Measurements from ENCODE around the gene SEC14L5. TPM values are rescaled to one million over a fixed set of nuclear protein-coding genes. Genes with fewer than 3 reads are reported as not detected.

The SEC14L5 gene
- polyA plus RNA-seq, 1 donor from 2014 or later, result 0.43 TPM

- Histone ChIP-seq H3F3A (ENCODE audit: insufficient read depth, low read length, poor library complexity, severe bottlenecking) (no peaks in the 10 kb centered on the region), H3K27me3 (ENCODE audit: insufficient read depth, low read depth, low read length) (no peaks in the 10 kb centered on the region), H3K4me2 (ENCODE audit: low read length) (peak overlapping the region; percentile 59), H3K36me3 (ENCODE audit: insufficient read depth, low read length) (no peaks in the 10 kb centered on the region), H3K27ac (ENCODE audit: low read length) (no peak overlapping the region), H3K9ac (ENCODE audit: low read length) (peak overlapping the region; percentile 69), H2AFZ (ENCODE audit: low read depth, low read length) (peak overlapping the region; percentile 40), H3K4me3 (ENCODE audit: low read length) (peak overlapping the region; percentile 94), H3K9me2 (ENCODE audit: insufficient read depth, low read length) (no peaks in the 10 kb centered on the region), H3K9me3 (ENCODE audit: low read length) (no peaks in the 10 kb centered on the region), H4K20me1 (ENCODE audit: insufficient read depth) (no peaks in the 10 kb centered on the region), H3K79me2 (replicated peaks; ENCODE audit: insufficient read depth, low read length) (no peaks in the 10 kb centered on the region)
- TF ChIP-seq TAF1 (IDR thresholded peaks at IDR 0.05; ENCODE audit: low read depth) (no peak), EZH2 (IDR thresholded peaks at IDR 0.05; ENCODE audit: borderline replicate concordance, insufficient read depth, low read length, poor library complexity, severe bottlenecking) (no peak), POLR2AphosphoS5 (IDR thresholded peaks at IDR 0.05) (no peak), RAD21 (conservative IDR thresholded peaks at IDR 0.05) (no peak), CTCF (IDR thresholded peaks at IDR 0.05; ENCODE audit: poor library complexity, severe bottlenecking) (no peak), SMC3 (conservative IDR thresholded peaks at IDR 0.05; ENCODE audit: poor library complexity) (no peak), MXI1 (conservative IDR thresholded peaks at IDR 0.05; ENCODE audit: poor library complexity, severe bottlenecking) (no peak), EP300 (conservative IDR thresholded peaks at IDR 0.05; ENCODE audit: poor library complexity, severe bottlenecking) (no peak)
- TF ChIP-seq, protein P1, sequence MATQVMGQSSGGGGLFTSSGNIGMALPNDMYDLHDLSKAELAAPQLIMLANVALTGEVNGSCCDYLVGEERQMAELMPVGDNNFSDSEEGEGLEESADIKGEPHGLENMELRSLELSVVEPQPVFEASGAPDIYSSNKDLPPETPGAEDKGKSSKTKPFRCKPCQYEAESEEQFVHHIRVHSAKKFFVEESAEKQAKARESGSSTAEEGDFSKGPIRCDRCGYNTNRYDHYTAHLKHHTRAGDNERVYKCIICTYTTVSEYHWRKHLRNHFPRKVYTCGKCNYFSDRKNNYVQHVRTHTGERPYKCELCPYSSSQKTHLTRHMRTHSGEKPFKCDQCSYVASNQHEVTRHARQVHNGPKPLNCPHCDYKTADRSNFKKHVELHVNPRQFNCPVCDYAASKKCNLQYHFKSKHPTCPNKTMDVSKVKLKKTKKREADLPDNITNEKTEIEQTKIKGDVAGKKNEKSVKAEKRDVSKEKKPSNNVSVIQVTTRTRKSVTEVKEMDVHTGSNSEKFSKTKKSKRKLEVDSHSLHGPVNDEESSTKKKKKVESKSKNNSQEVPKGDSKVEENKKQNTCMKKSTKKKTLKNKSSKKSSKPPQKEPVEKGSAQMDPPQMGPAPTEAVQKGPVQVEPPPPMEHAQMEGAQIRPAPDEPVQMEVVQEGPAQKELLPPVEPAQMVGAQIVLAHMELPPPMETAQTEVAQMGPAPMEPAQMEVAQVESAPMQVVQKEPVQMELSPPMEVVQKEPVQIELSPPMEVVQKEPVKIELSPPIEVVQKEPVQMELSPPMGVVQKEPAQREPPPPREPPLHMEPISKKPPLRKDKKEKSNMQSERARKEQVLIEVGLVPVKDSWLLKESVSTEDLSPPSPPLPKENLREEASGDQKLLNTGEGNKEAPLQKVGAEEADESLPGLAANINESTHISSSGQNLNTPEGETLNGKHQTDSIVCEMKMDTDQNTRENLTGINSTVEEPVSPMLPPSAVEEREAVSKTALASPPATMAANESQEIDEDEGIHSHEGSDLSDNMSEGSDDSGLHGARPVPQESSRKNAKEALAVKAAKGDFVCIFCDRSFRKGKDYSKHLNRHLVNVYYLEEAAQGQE (IDR thresholded peaks at IDR 0.05; ENCODE audit: borderline replicate concordance), result no peak
Measured at GRCh38 chr16:5032748-5033167, 74.6 kb downstream of the SEC14L5 start.

DNA sequence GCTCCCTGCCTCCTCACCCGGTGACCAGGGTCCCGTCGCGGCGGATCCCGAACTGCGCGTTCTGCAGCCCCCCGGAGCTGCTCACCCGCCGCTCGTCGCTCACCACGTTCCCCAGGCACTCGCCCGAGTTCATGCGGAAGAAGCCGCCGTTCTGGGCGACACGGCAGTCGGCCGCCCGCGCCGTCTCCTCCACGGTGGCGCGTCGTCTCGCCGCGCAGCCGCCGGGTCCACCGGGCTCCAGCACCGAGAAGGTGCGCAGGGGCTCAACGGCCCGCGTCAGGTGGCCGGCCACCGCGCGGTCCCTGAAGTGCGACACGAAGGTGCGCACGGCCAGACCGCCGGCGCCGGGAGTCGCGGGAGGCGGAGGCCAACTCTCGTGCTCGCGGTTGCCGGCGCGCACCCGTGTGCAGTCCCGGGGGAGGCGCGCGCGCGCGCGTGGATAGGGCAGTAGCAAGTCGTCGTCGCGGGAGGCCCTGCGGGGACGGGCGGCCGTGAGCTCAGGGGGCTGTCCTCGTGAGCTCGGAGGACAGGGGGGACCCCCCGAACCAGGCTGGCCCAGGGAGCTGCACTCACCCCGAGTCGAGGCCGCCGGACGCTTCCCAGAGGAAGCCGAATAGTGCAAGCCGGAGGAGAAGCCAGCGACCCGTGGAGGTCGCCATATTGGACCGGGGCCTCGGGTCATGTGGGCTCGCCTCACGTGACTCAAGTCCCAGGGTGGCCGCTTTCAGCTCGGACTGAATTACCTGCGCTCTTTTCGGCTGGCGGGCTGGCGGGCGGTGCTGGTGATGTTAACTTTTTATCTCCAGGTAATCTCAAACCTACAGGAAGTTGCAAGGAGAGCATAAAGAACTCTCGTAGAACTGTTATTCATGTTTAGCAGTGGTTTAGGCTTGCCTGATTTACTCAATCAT, 75.4 kb downstream of the SEC14L5 start, which contains the start of gene NAGPA:
Gene NAGPA (minus strand): TSS at position 680 of the 911 bp plus-strand sequence. CDS start 21 bp downstream, at position 659.
- Histone ChIP-seq H3K27me3 (ENCODE audit: insufficient read depth, low read depth, low read length) (no peaks in the 10 kb centered on the region), H4K20me1 (ENCODE audit: insufficient read depth) (no peaks in the 10 kb centered on the region), H3K9me3 (ENCODE audit: low read length) (no peaks in the 10 kb centered on the region), H3K79me2 (replicated peaks; ENCODE audit: insufficient read depth, low read length) (no peaks in the 10 kb centered on the region), H3K27ac (ENCODE audit: low read length) (peak within 1 kb of the TSS; percentile 55), H3K36me3 (ENCODE audit: insufficient read depth, low read length) (no peaks in the 10 kb centered on the region), H3K9ac (ENCODE audit: low read length) (peak within 1 kb of the TSS; percentile 69), H3K4me3 (ENCODE audit: low read length) (peak within 1 kb of the TSS; percentile 94), H2AFZ (ENCODE audit: low read depth, low read length) (peak within 1 kb of the TSS; percentile 77), H3K4me2 (ENCODE audit: low read length) (peak within 1 kb of the TSS; percentile 88), H3F3A (ENCODE audit: insufficient read depth, low read length, poor library complexity, severe bottlenecking) (no peaks in the 10 kb centered on the region), H3K9me2 (ENCODE audit: insufficient read depth, low read length) (no peaks in the 10 kb centered on the region)
- TF ChIP-seq EZH2 (IDR thresholded peaks at IDR 0.05; ENCODE audit: borderline replicate concordance, insufficient read depth, low read length, poor library complexity, severe bottlenecking) (no peak), MXI1 (conservative IDR thresholded peaks at IDR 0.05; ENCODE audit: poor library complexity, severe bottlenecking) (peak; percentile 95), RAD21 (conservative IDR thresholded peaks at IDR 0.05) (peak; percentile 19), TAF1 (IDR thresholded peaks at IDR 0.05; ENCODE audit: low read depth) (no peak), SMC3 (conservative IDR thresholded peaks at IDR 0.05; ENCODE audit: poor library complexity) (peak; percentile 46), POLR2AphosphoS5 (IDR thresholded peaks at IDR 0.05) (peak; percentile 84), CTCF (IDR thresholded peaks at IDR 0.05; ENCODE audit: poor library complexity, severe bottlenecking) (peak; percentile 22), EP300 (conservative IDR thresholded peaks at IDR 0.05; ENCODE audit: poor library complexity, severe bottlenecking) (peak; percentile 65)
- TF ChIP-seq, protein P1 (IDR thresholded peaks at IDR 0.05; ENCODE audit: borderline replicate concordance), result peak; percentile 78

All from neural cell (in vitro differentiated cells).